Choroid plexus epithelial cell (primary cell): ENCODE results near the gene POC1A.

Experiments
- DNase-seq: peaks from one replicate; pipeline ENCODE4 v3.0.0-alpha.2; 2010; ENCODE audit warnings: low read depth
- H3K4me3 ChIP-seq: 2 replicates; pipeline ENCODE4 v1.5.1; 2011; ENCODE audit warnings: low read depth, mild to moderate bottlenecking, control low read depth, low read length, moderate library complexity
- CTCF ChIP-seq: conservative IDR thresholded peaks from 2 replicates; pipeline ENCODE4 v1.5.1; 2011; ENCODE audit warnings: low read depth, mild to moderate bottlenecking, control low read depth, inconsistent platforms, low read length, moderate library complexity

Gene POC1A

DNA sequence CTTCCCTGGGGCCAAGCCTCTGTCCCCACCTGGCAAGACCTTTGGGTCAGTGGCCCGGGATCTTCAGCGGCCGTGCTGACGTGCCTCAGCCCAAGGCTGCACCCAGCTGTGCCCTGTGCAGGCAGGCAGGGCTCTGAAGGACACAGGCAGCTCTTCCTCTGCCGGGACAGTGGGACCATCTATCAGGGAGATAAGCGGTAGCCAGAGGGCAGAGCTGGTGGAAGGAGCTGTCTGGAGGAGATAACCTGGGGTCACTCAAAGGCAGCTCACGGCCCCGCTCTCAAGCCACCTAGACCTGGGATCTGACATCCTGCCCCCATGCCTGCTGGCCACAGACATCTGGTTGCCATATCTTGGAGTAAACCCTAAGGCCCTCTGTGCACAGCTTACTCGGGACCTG lies 125.2 kb downstream of the POC1A start:
- no peak for DNase-seq
- H3K4me3 ChIP-seq: no peak overlapping the region
- TF ChIP-seq CTCF: no peak

DNA sequence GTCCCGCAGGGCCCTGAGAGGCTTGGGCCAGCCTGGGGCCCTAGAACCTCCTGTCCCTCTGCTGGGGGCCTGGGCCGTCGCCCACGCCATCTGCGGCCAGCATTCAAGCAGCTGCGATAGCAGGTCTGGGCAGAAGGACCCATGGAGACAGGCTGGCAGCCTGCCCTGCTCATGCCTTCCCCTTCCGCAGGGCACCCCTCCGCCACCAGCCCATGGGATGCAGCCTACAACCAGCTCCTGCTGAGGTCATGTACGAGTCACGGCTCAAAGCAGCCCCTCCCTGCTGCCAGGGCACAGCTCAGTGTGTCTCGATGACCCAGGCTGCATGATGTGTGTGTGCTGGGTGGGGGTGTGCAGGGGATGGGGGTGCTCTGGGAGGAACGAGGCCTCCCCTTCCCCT lies 125.7 kb downstream of the POC1A start:
- no peak for TF ChIP-seq CTCF
- no peak for DNase-seq
- no peak overlapping the region for H3K4me3 ChIP-seq

- no peak overlapping the region for H3K4me3 ChIP-seq
- no peak for DNase-seq
- no peak for TF ChIP-seq CTCF
Measured at GRCh38 chr3:52026041-52026440, 128.2 kb downstream of the POC1A start.

DNA sequence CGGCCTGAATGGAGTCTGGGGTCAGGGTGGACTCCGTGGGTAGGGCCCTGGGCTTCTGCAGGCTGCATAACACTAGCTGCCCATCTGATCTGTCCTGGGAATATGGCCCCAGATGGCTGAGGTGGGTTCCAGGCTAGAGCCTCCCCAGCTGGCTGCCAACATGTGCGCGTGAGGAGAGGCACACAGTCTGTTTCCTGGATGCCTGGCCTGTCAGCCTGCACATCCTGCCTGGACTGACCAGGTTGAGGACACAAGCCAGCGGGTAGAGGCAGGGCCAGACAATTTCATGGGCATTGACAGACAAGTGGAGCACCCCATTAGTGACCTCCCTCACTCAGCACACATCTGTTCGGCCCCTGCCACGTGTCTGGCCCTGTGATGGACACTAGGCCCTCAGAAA lies 128.8 kb downstream of the POC1A start:
- TF ChIP-seq CTCF: no peak
- DNase-seq: no peak
- H3K4me3 ChIP-seq: no peak overlapping the region
